ENCODE measurements around the gene MANBA. TPM values are rescaled to one million over a fixed set of nuclear protein-coding genes. Genes with fewer than 3 reads are reported as not detected.

The MANBA gene
- total and polyA plus RNA-seq, 2 of the 13 experiments (the other 11 are each of a cell fraction or from before 2014, with no cell fraction given) = 11.7 to 33.3 TPM

- DNase-seq (ENCODE audit: low spot score) = peak; percentile 65
- intact Hi-C loops (cut with micrococcal nuclease; ENCODE audit: unreplicated experiment) = no loop called here
- no TSS peak for BruUV-seq (replicated peaks)
- Histone ChIP-seq H4K20me1 (ENCODE audit: insufficient read depth, low read length) (no peaks in the 10 kb centered on the region), H3K27ac (ENCODE audit: extremely low read length, insufficient read depth, low read length) (peak overlapping the region; percentile 20), H3K9me3 (ENCODE audit: low read length) (no peaks in the 10 kb centered on the region), H3K9ac (ENCODE audit: insufficient read depth, low read depth, low read length) (no peak overlapping the region), H3K27me3 (ENCODE audit: control insufficient read depth in 1 of 2, insufficient read depth in 2 of 2, low read length in 2 of 2) (no peaks in the 10 kb centered on the region), H3K4me2 (ENCODE audit: low read depth, low read length) (no peak overlapping the region), H3K4me3 (replicated peaks in 1 of 3; ENCODE audit: insufficient read depth in 1 of 3, low read depth in 2 of 3, low read length in 3 of 3) (no peak overlapping the region), H3K4me1 (ENCODE audit: insufficient read depth, low read length) (peaks cover 51% of the 10 kb centered on the region), H2AFZ (ENCODE audit: low read length) (no peak overlapping the region), H3K79me2 (ENCODE audit: insufficient read depth, low read length) (peaks cover 24% of the 10 kb centered on the region), H3K36me3 (replicated peaks in 1 of 2; ENCODE audit: control insufficient read depth in 1 of 2, insufficient read depth in 2 of 2, low read length in 2 of 2) (0 out of 5 replicates have a peak, but pooled peaks cover 0 to 1% of the 10 kb centered on the region in 2 experiments)
- 67% methylated on average over 4 of the region's 5 CpGs for WGBS (ENCODE audit: low lambda C conversion rate)
- ChIA-PET POLR2A (interaction anchor here (2.5 kb wide), 1 partner anchor 93 kb away, joined by 9 read pairs; no protein-coding TSS in a partner anchor), CTCF (ENCODE audit: low intra/inter-chr PET ratio, low total read pairs) (no interaction called here)
- in situ Hi-C loops (cut with HindIII; ENCODE audit: extremely low pct_ligation_motif_present, low pct_unique_long_range_greater_than_20kb) = no loop called here
- FAIRE-seq = no peak
- ATAC-seq = peak; percentile 74
- TF ChIP-seq MLX (CRISPR knock-in tag; IDR thresholded peaks at IDR 0.05) = no peak
- TF ChIP-seq SPEN (CRISPR knock-in tag; IDR thresholded peaks at IDR 0.05; ENCODE audit: low read depth) = no peak
- TF ChIP-seq SMAD9 (CRISPR knock-in tag; IDR thresholded peaks at IDR 0.05) = no peak
- TF ChIP-seq THAP8 (CRISPR knock-in tag; IDR thresholded peaks at IDR 0.05; ENCODE audit: borderline replicate concordance) = no peak
- TF ChIP-seq ZNF263 (CRISPR knock-in tag; IDR thresholded peaks at IDR 0.05) = no peak
- TF ChIP-seq FOSL2 (CRISPR knock-in tag; IDR thresholded peaks at IDR 0.05) = peak; percentile 30
- TF ChIP-seq GRHL1 (CRISPR knock-in tag; conservative IDR thresholded peaks at IDR 0.05) = no peak
- TF ChIP-seq HDAC2 (CRISPR knock-in tag; IDR thresholded peaks at IDR 0.05) = no peak
- no peak for TF ChIP-seq BRF2 (CRISPR knock-in tag; IDR thresholded peaks at IDR 0.05)
- no peak for TF ChIP-seq SOX13 (IDR thresholded peaks at IDR 0.05)
- 0 out of 4 replicates have a peak, but pooled peaks of 1 of the 2 experiments have one; percentile 36 for TF ChIP-seq SOX13 (CRISPR knock-in tag; conservative IDR thresholded peaks at IDR 0.05 in 1 of 2, IDR thresholded peaks at IDR 0.05 in 1 of 2)
- no peak for TF ChIP-seq NONO (IDR thresholded peaks at IDR 0.05)
- no peak for TF ChIP-seq NONO (CRISPR knock-in tag; conservative IDR thresholded peaks at IDR 0.05)
- peak; percentile 60; the same call in 1 of the 2 replicates for TF ChIP-seq ZNF12 (CRISPR knock-in tag; IDR thresholded peaks at IDR 0.05)
- TF ChIP-seq FOXA1 (IDR thresholded peaks at IDR 0.05) = no peak
- TF ChIP-seq FOXA1 (CRISPR knock-in tag; IDR thresholded peaks at IDR 0.05) = peak; percentile 44
- no peak for TF ChIP-seq MIER2 (CRISPR knock-in tag; IDR thresholded peaks at IDR 0.05)
- no peak for TF ChIP-seq ZNF780A (CRISPR knock-in tag; IDR thresholded peaks at IDR 0.05)
- no peak for TF ChIP-seq SOX6 (IDR thresholded peaks at IDR 0.05)
- peak; percentile 15; the same call in 1 of the 2 replicates for TF ChIP-seq SOX6 (CRISPR knock-in tag; IDR thresholded peaks at IDR 0.05)
- peak; percentile 34; the same call in 1 of the 2 replicates for TF ChIP-seq ZFY (CRISPR knock-in tag; IDR thresholded peaks at IDR 0.05)
- no peak for TF ChIP-seq RCOR2 (CRISPR knock-in tag; IDR thresholded peaks at IDR 0.05)
- peak; percentile 61; the same call in 1 of the 2 replicates for TF ChIP-seq ZBTB21 (CRISPR knock-in tag; IDR thresholded peaks at IDR 0.05)
- TF ChIP-seq SALL1 (CRISPR knock-in tag; IDR thresholded peaks at IDR 0.05) = peak; percentile 35; the same call in 1 of the 2 replicates
Measured at GRCh38 chr4:102734591-102735385, 26.0 kb downstream of the MANBA start.
